Activated CD4-positive, CD25-positive, alpha-beta regulatory T cell treated with anti-CD3 and anti-CD28 coated beads, Interleukin-2, amount 50 U/mL, for 16 hours (primary cell): ENCODE measurements around the gene NUP214.
"Not testable (repeated sequence)": the region's sequence is repeated elsewhere in the genome, so short reads cannot be mapped to it uniquely, and the experiment has no call there.

Source experiments
- DNase-seq: peaks from one replicate; pipeline ENCODE4 v3.0.0-alpha.2; 2020; ENCODE audit warnings: low read depth, low spot score

Gene NUP214

GRCh38 chr9:131259432-131259898, 134.1 kb downstream of the NUP214 start:
- no peak for DNase-seq

GRCh38 chr9:131259916-131260597, 134.7 kb downstream of the NUP214 start:
- no peak for DNase-seq

- no peak for DNase-seq
These were observed 135.5 kb downstream of the NUP214 start for GRCh38 chr9:131260751-131261452.

- no peak for DNase-seq
These were observed 137.1 kb downstream of the NUP214 start for GRCh38 chr9:131262327-131263032.

- not testable (repeated sequence) for DNase-seq
These were observed 137.6 kb downstream of the NUP214 start for GRCh38 chr9:131263033-131263343.

GRCh38 chr9:131263701-131264100, 138.3 kb downstream of the NUP214 start:
- DNase-seq: no peak

GRCh38 chr9:131264231-131264630, 138.8 kb downstream of the NUP214 start:
- no peak for DNase-seq

GRCh38 chr9:131266266-131267229, 141.2 kb downstream of the NUP214 start:
- DNase-seq: no peak

GRCh38 chr9:131270171-131271015, 145.0 kb downstream of the NUP214 start:
- no peak for DNase-seq

GRCh38 chr9:131271016-131271273, 145.6 kb downstream of the NUP214 start:
- DNase-seq: not testable (repeated sequence)

- DNase-seq: no peak
These were observed 146.1 kb downstream of the NUP214 start for GRCh38 chr9:131271506-131271931.

- DNase-seq: no peak
These were observed 146.8 kb downstream of the NUP214 start for GRCh38 chr9:131272212-131272611.

GRCh38 chr9:131273146-131273855, 147.9 kb downstream of the NUP214 start:
- DNase-seq: no peak

GRCh38 chr9:131273856-131274673, 148.7 kb downstream of the NUP214 start:
- DNase-seq: no peak

- no peak for DNase-seq
These were observed 149.4 kb downstream of the NUP214 start for GRCh38 chr9:131274674-131275331.

GRCh38 chr9:131275332-131276093, 150.1 kb downstream of the NUP214 start:
- no peak for DNase-seq

GRCh38 chr9:131276094-131276888, 150.9 kb downstream of the NUP214 start, which contains the start of gene FAM78A:
Gene FAM78A (minus strand): TSS chr9:131276510. CDS start chr9:131276179, 331 bp downstream.
- DNase-seq: no peak
